Fibroblast of skin of back (primary cell): ENCODE results near the gene PRRG3.

Source experiments
- DNase-seq: peaks from one replicate; pipeline ENCODE4 v3.0.0-alpha.2; 2013

Gene PRRG3

GRCh38 chrX:151745651-151746050, 50.4 kb downstream of the PRRG3 start:
- no peak for DNase-seq

GRCh38 chrX:151746502-151746901, 51.2 kb downstream of the PRRG3 start:
- no peak for DNase-seq

- no peak for DNase-seq
These were observed 55.3 kb downstream of the PRRG3 start for GRCh38 chrX:151750511-151750910.

GRCh38 chrX:151752847-151753246, 57.6 kb downstream of the PRRG3 start:
- no peak for DNase-seq

GRCh38 chrX:151753313-151754046, 58.2 kb downstream of the PRRG3 start:
- peak; percentile 39 for DNase-seq

GRCh38 chrX:151754047-151754429, 58.8 kb downstream of the PRRG3 start:
- peak; percentile 73 for DNase-seq

- DNase-seq, result no peak
These were observed 59.5 kb downstream of the PRRG3 start for GRCh38 chrX:151754641-151755215.
